HG03280 (cell line): ENCODE results near the gene AFTPH.

Experiments used
- ATAC-seq: cut with Tn5 transposase; IDR thresholded peaks from one replicate; pipeline ENCODE4 v1.9.1; 2021; ENCODE audit warnings: mild to moderate bottlenecking, moderate library complexity; ENCODE audit not compliant: unreplicated experiment

The AFTPH gene

DNA sequence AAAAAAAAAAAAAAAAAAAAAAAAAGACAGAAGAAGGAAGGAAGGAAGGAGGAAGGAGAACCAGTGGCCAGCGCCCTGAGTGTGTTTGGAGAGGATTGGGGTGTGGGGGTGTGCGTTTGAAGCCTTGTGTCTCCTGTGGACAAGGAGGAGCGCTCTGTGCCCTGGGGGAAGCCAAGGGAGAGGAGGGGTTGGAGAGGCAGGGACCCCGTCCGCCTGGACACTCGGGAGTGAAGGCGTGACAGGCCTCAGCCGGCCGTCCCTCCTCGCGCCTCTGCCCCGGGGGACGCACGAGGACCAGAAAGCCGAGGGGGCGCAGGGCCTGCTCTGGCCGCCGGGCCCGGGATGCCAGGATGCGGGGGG is 84.7 kb downstream of the AFTPH start:
- peak; percentile 10 for ATAC-seq

DNA sequence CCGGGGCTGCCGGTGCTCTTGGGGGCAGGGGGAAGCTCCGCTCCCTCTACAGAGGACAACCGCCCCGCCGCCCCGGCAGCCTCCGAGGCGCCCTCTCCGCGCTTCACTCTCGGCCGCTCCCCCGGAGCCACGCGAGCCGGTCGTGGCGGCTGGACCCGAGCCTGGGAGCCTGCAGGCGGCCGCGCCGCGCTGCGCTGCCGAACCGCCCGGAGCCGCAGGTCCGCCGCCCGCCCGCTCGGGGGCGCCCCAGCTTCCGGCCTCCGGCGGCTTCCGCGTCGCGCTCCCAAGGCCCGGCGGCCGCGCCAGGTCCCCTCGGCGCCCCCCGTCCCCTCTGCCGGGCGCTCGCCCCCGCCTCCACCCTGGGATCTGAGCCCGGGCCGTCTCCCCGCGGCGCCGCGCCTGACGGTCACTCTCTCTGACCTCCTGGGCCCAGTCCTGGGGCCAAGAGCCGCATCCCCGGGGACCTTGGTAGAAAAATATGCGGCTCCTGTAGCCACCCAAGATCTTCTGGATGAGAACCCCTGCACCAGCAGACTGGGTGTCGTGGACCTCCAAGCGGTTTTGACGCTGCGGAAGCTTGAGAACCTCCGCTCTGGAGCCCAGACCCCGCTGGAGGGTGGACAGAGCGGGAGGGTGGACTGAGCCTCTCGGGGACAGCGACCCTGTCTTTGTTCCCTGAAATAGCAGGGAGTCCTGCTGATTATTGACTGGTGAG is 85.3 kb downstream of the AFTPH start:
- peak; percentile 53 for ATAC-seq

DNA sequence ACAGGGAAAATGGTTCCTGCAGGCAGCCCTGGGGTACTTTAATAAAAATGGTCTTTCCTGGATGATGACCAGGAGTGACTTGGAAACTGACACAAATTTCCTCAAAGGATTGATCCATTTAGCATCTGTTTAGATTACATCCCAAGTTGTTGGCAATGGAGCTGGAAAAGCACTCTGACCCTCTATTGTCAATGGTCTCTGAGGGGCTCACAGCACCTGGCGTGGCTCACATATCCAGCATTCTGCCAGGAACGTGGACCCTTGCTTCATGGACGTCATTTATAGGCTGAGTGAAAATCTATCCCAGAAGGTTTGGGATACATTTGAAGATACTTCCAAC is 85.8 kb downstream of the AFTPH start:
- ATAC-seq = no peak

DNA sequence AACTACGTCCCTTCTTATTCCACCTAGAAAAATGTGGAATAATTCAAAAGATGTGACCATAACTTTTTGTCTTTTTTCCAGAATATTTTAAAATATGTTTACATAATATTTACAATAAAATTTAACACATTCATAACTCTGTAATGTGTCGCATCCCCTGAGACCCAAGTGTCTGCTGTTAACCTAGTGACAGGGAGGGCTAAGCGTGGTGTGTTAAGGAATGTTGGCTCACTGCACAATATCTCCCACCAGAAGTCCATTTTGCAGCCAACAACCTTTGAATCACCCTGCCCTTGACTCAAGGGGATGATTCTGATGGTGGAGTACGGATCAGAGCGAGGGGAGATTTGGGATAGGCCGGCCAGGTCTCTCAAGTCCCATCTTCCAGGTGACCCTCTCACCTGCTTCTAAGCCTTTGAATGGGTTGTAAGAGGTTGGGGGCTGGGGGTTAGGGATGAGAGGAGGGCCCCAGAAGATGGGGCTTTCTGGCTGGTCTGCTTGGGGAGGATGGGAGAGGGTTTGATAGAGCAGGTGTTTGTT is 86.3 kb downstream of the AFTPH start:
- no peak for ATAC-seq

DNA sequence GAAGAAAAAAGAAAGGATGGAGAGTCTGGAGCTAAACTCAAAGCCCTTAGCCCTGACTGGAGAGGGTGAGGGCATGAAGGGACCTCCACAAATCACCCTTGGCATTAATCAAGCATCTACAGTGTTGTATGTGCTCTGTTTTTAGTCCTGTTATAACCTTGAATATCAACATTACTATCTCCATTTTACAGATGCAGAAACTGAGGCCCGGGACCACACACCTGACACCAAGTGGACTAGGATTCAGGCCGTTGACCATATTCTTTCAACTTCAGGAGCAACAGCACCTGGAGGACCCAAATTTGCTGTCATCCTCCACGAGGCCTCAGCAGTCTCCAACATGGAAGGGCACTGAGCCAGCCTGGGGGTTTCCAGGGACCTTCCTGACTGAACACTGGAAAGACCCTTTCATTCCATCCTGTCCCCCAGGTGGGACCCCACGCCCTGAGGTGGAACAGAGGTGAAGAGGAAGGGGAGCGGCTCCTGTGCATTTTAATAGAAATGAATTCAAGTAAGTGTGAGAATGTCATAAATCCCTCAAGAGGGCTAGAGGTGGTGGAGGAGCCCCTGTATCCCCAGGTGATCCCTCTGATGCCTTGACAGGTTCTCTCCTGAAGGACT is 88.6 kb downstream of the AFTPH start:
- no peak for ATAC-seq

DNA sequence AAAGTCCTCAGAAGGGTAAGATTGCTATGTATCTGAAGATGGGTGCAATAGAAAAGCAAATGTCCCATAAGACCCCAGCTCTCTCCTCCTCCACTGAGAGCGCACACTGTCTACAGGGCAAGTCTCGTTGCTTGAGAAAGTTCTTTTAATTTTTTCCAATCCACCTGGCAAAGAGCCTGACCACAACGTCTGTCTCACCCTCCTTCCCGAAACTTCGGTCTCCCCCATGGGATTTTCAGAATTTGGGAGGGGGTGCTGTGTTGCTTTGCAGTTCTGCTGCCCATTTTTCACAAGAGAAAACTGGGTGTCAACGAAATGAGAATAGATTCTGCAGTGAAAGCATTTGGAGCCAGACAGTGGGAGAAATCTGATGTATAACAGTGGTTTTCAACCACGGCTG is 89.1 kb downstream of the AFTPH start:
- no peak for ATAC-seq

DNA sequence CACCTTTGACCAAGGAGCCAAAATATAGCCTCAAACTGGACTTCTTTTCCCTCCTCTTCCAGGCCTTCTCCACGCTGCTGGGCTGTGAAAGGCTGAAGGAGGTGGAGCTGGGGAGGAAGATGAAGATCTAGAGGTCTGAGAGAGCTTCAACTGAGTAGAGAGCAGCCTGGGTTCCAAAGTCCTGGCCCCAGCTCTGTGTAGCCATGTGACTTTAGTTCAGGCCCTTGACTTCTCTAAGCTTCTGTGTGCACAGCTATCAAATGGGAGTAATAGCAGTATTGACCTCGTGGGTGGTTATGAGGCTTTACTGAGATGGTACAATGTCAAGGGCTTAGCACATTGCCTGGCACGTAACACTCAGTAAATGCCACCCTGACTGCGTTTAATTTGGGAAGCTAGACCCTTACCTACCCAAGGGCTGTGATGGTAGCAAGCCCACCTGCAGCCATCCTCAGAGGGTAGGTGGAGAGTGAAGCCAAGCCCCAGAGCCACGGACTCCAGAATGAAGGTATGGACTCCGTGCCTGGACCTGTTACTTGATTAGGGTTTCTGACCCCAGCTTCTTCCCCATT is 91.2 kb downstream of the AFTPH start:
- no peak for ATAC-seq

DNA sequence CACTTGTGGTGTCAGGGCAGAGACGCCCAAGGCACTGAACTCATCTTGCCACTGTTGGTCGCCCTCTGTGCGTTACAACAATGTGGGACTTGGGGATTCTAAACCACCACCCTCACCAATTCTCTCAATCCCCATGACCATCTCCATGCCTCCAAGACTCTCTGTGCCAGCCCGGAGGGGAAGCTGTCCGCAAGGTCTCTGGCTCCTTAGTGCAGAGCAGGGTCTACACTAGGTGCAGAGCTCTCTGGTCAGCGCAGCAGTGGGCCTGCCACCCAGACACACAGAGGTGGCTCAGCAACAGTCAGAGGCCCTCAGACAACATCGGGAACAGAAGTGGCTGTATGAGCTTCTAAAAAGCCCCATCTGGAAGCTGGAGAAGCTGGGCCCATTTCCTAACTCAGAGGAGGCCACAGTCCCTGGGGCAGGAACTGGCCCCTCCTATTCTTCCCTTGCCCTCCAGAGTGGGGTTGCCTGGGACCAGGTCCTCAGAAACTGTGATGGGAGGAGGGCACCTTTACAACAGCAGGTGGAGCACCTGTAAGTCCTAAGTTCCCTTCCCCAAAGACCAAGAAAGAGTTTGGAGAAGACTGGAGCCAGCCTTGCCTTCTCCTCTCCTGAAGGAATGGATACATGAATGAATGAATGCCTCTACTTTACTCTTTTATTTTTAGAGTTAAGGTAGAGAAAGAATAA is 91.9 kb downstream of the AFTPH start:
- no peak for ATAC-seq

DNA sequence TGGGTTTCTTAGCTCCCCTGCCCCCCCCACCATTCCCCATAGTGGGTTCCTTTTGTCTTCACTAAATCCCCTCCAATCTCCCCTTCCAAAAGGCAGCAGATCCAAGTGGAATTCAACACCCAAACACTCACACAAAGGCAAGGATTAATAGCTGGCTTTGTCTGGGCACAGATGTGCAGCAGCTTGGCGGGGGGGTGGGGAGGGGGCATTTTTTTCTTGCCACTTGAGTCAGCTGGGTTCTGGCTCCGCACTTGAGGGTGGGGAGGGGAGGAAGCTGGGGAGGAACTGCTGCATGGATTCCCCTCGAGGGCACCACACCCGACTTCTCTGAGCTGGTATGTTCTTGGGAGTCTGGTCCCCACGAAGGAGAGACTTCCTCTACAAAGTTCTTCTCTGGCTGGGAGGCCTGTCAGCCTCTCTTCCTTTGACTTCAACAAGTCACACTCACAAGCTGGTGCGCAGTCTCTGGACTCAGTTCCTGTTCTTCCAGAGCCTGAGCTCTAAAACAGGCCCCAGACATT is 93.6 kb downstream of the AFTPH start:
- no peak for ATAC-seq

DNA sequence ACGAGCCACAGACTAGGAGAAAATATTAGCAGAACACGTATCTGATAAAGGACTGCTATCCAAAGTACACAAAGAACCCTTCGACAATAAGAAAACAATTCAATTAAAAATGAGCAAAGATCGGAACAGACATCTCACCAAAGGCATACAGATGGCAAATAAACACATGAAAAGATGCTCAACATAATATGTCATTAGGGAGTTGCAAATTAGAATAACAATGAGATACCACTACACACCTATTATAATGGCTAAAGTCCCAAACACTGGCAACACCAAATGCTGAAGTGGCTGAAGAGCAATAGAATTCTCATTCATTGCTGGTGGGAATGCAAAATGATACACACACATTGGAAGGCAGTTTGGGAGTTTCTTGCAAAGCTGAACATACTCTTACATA is 96.5 kb downstream of the AFTPH start:
- ATAC-seq = no peak

DNA sequence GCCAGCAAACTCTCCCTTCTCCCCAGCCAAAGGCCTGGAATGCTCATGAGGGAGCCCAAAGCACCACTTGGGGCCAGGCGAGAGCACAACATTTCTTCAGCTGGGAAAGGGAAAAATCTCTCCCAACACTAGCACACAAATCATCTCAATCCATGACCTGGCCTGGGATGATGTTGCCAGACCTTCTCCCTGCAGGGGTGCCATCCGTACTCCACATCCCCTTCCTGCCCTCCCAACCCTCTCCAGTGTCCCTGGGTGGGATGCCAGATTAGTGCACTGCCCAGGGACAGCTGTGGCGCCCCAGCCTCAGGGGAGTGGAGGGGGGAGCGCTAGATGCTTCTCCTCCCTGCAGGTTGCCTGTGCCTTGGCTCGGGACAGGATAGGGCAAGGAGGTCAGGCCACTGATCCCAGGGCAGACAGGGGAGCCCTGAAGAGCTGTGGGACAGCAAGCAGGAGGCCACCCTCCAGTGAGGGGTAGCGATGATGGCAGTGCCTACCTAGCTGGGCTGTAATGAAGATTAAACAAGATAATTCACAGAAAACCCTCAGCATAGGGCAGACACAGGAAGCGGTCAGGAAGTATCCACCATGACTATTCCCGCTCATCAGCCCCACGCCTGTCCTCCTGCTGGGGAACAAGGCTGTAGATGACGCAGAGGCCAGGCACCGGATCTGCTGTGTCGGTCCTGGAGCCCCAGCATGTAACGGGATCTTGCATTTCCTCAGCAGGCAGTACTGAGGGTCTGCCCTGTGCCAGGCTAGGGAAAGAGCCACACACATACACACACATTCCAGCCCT is 98.5 kb downstream of the AFTPH start:
- ATAC-seq = no peak

DNA sequence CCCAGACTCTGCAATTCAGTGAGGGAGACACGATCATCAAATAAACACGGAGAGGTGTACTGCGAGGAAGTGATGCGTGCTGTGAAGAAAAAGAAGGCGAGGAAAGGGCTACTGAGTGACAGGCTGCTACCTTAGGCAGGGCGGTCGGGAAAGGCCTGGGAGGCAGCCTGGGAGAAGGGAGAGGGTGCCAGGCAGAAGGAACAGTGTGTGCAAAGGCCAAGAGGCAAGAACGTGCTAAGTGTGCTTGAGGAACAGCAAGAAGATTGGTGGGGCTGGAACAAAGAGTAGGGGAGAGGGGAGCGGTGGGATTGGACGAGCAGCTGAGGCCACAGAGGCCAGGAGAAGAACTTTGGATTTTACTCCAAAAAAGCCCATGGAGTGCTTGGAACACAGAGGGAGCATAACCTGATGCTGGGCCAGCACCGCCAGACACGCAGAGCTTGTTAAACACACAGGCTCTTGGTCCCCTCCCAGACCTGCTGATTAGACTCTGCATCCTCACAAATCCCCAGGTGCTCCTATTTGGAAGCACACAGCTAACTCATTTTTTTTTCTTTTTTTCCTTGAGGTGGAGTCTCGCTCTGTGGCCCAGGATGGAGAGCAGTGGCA is 99.2 kb downstream of the AFTPH start:
- no peak for ATAC-seq

DNA sequence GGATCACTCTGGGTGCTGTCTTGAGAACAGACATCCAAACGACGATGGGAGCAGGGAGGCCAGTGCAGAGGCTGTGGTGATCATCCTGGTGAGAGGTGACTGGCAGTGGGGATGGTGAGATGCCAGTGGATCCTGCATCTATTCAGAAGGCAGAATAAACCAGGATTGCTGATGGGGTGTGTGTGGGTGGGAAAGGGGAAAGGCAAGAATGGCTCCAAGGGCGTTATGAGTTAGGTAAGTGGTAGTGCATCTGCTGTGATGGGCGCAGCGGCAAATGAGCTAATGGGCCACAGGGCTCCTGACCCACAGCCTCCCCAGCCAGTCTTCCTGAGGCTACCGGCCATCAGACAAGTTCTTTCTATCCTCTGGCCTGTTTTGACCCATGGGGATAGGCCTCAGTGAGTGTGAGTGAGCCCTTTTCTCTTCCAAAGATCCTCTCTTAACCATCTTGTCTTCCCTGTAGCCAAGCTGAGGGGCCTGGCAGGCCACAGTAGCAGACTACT is 100.0 kb downstream of the AFTPH start:
- no peak for ATAC-seq

DNA sequence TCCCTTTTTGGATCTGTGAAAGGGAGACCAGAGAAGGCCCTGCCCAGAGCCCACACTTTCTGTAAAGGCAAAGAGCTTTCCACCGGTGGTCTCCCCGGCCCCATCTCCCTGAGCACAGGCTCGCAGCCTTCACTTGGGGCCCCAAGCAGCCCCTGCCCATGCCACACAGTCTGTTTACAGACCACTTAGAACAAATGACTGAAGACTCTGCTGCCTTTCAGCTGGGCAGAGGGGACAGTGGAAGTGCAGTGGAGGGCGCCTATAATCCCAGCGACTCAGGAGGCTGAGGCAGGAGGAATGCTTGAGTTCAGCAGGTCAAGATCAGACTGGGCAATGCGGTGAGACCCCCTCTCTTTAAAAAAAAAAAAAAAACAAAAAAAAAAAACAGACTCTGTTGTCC is 100.7 kb downstream of the AFTPH start:
- no peak for ATAC-seq

DNA sequence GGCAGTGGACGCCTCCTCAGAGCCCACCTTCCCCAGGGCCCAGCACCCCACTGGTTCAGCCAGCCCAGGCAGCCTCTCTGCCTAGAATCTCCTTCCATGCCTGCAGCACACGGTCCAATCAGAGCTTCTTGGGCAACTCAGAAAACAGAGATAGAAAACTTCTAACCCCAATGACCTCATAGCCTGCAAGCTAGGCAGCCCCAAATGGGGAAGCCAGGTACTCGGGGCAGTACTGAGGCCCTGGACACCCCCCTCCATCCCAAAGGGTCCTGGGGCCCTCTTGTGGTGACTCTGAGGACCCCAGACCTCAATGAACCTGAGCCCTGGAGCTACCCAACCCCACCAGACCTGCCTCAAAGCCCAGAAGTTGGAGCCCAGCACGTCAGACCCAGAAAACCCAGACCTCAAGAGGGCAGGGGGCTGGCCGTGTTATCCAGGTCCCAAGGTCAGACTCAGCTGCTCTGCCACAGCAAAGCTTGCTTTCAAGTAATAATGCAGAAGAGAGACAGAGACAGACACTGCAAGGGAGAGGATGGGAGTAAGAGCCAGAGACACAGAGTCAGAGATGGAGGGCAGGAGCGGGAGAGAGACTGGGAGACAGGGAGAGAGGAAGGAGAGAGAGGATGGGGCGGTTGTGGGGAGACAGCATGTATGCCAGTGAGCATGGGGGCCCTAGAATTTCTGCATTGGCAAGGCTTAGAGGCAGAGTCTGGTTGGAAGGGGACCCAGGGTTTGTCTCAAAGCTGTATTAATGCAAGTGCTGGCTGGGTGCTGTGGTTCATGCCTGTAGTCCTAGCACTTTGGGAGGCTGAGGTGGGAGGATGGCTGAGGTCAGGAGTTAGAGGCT is 101.4 kb downstream of the AFTPH start:
- no peak for ATAC-seq

DNA sequence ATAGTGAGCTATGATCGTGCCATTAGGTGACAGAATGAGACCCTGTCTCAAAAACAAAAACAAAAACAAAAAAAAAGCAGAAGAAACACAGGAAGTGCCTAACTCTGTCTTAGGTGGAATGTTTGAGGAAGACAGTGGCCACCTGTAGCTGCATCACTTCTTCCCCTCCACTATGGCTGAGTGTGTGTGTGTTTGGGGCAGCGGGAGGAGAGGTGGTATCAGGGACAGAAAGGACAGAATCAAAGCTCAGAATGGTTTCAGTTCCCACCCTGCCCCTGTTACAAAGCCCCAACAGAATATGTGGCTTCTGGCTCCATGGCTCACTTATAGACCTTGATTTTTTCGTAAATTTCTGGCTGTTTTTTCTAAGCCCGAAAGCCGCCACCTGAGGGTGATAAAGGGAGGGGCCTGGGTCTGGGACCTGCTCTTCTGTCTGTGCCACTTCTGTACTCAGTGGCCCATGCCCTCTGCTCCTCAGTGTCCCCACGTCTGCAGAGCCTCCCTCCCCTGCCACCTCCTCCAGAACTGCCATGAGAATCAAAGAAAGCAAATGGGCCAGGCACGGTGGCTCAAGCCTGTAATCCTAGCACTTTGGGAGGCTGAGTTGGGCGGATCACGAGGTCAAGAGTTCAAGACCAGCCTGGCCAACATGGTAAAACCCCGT is 102.2 kb downstream of the AFTPH start:
- no peak for ATAC-seq

DNA sequence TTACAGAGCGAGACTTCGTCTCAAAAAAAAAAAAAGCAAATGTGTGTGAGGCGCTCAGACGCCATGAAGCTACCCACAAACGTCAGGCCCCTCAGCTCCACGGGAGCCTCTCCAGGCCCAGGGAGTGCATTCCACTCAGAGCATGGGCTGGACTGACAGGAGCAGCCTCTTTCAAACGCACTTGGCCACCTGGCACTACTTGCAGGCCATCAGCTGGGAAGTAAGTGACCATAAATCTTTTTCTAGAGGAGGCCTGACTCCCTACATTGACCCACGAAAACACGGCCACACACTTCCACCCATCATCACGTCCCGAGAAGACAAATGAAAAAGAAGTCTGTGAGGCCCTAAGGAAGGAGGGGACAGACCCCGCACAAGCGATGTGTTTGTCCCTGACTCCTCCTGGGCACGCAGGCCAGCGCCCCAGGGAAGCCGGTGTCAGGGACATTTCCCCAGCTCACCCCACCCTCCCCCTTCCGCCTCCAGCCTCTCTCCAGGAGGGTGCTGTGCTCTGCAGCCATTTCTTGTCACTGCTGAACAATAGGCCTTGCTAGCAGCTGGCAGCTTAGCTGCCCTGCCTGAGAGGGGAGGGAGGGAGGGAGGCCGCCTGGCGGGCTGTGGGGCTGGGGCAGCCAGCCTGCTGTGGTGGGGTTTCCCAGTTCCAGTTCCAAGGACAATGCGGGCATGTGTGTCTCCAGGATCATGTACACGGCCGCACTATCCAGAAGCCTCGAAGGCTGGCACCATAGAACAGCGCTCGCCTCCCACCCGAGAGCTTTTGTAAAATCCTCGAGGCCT is 103.0 kb downstream of the AFTPH start:
- ATAC-seq = no peak
